DOHH2 (cell line): ENCODE measurements around the gene APOO.

Source experiments
- H3F3A ChIP-seq: fragments of 200-600 bp; sonication (generic), shearing (Covaris generic); 2 replicates; pipeline ENCODE4 v1.6.0; 2016; ENCODE audit warnings: antibody characterized with exemption, mild to moderate bottlenecking; ENCODE audit not compliant: control insufficient read depth, insufficient read depth
- H3K27ac ChIP-seq: fragments of 200-600 bp; sonication (generic); 2 replicates; pipeline ENCODE4 v1.5.1; 2014; ENCODE audit warnings: low read depth, mild to moderate bottlenecking, low read length, moderate library complexity
- H3K27me3 ChIP-seq: fragments of 200-600 bp; sonication (generic); 2 replicates; pipeline ENCODE4 v1.6.1; 2014; ENCODE audit warnings: mild to moderate bottlenecking, low read length, mixed read lengths; ENCODE audit not compliant: control insufficient read depth
- H3K36me3 ChIP-seq: fragments of 200-600 bp; sonication (generic); 2 replicates; pipeline ENCODE4 v1.6.1; 2014; ENCODE audit warnings: mild to moderate bottlenecking, low read length, moderate library complexity, mixed read lengths; ENCODE audit not compliant: control insufficient read depth
- H3K4me1 ChIP-seq: fragments of 200-600 bp; sonication (generic); 2 replicates; pipeline ENCODE4 v1.6.1; 2014; ENCODE audit warnings: mild to moderate bottlenecking, low read length, mixed read lengths; ENCODE audit not compliant: control insufficient read depth
- H3K4me2 ChIP-seq: fragments of 200-600 bp; sonication (generic); 2 replicates; pipeline ENCODE4 v1.6.0; 2014; ENCODE audit warnings: mild to moderate bottlenecking, low read length, moderate library complexity
- H3K4me3 ChIP-seq: fragments of 200-600 bp; sonication (generic); 2 replicates; pipeline ENCODE4 v1.5.1; 2014; ENCODE audit warnings: mild to moderate bottlenecking, low read length, mixed read lengths
- H3K79me2 ChIP-seq: fragments of 200-600 bp; sonication (generic); 2 replicates; pipeline ENCODE4 v1.6.1; 2014; ENCODE audit warnings: mild to moderate bottlenecking, low read length, mixed read lengths; ENCODE audit not compliant: control insufficient read depth
- H3K9me2 ChIP-seq: fragments of 200-600 bp; sonication (generic); replicated peaks from 2 replicates; pipeline ENCODE4 v1.6.1; 2014; ENCODE audit warnings: mild to moderate bottlenecking, low read length, mixed read lengths; ENCODE audit not compliant: control insufficient read depth
- H3K9me3 ChIP-seq: fragments of 200-600 bp; sonication (generic); 2 replicates; pipeline ENCODE4 v1.6.1; 2014; ENCODE audit warnings: antibody characterized with exemption, low read length, mixed read lengths; ENCODE audit not compliant: control insufficient read depth, insufficient read depth
- H4K20me1 ChIP-seq: fragments of 200-600 bp; sonication (generic); 2 replicates; pipeline ENCODE4 v1.6.0; 2014; ENCODE audit warnings: low read depth, mild to moderate bottlenecking, antibody characterized with exemption, low read length, moderate library complexity; ENCODE audit not compliant: control insufficient read depth, insufficient read depth
- CTCF ChIP-seq: fragments of 200-600 bp; sonication (generic); IDR thresholded peaks from one replicate; pipeline ENCODE4 v1.5.1; 2014; ENCODE audit warnings: antibody characterized with exemption, mild to moderate bottlenecking, low read depth, low read length; ENCODE audit not compliant: poor library complexity, severe bottlenecking
- EZH2phosphoT487 ChIP-seq: fragments of 200-600 bp; sonication (generic); IDR thresholded peaks from 2 replicates; pipeline ENCODE4 v1.6.1; 2017; ENCODE audit warnings: borderline replicate concordance, mild to moderate bottlenecking, antibody characterized with exemption, low read length, moderate library complexity, mixed read lengths

Gene APOO

GRCh38 chrX:23838953-23839352 is 68.8 kb downstream of the APOO start:
- Histone ChIP-seq H4K20me1 (no peaks in the 10 kb centered on the region), H3F3A (no peaks in the 10 kb centered on the region), H3K9me2 (no peaks in the 10 kb centered on the region), H3K4me1 (peaks cover 7% of the 10 kb centered on the region), H3K4me2 (peak overlapping the region; percentile 41; the same call in 1 of the 2 replicates), H3K27ac (no peak overlapping the region), H3K79me2 (no peaks in the 10 kb centered on the region), H3K9me3 (no peaks in the 10 kb centered on the region), H3K27me3 (no peaks in the 10 kb centered on the region), H3K4me3 (no peak overlapping the region), H3K36me3 (no peaks in the 10 kb centered on the region)
- no peak for TF ChIP-seq EZH2phosphoT487
- TF ChIP-seq CTCF, result no peak

- H3K27me3 ChIP-seq, result no peaks in the 10 kb centered on the region
- no peaks in the 10 kb centered on the region for H3K9me2 ChIP-seq
- H3K36me3 ChIP-seq, result no peaks in the 10 kb centered on the region
- no peak for TF ChIP-seq EZH2phosphoT487
- no peak for TF ChIP-seq CTCF
- no peaks in the 10 kb centered on the region for H3K4me1 ChIP-seq
- no peak overlapping the region for H3K4me2 ChIP-seq
- no peaks in the 10 kb centered on the region for H3K9me3 ChIP-seq
- H3F3A ChIP-seq, result no peaks in the 10 kb centered on the region
- H4K20me1 ChIP-seq, result no peaks in the 10 kb centered on the region
- H3K79me2 ChIP-seq, result no peaks in the 10 kb centered on the region
- H3K4me3 ChIP-seq, result no peak overlapping the region
- no peak overlapping the region for H3K27ac ChIP-seq
Measured at GRCh38 chrX:23832721-23833120, 75.0 kb downstream of the APOO start.

GRCh38 chrX:23828881-23829280 is 78.9 kb downstream of the APOO start:
- H4K20me1 ChIP-seq, result no peaks in the 10 kb centered on the region
- no peak overlapping the region for H3K27ac ChIP-seq
- no peak overlapping the region for H3K4me2 ChIP-seq
- H3K4me1 ChIP-seq, result no peaks in the 10 kb centered on the region
- H3K36me3 ChIP-seq, result no peaks in the 10 kb centered on the region
- no peaks in the 10 kb centered on the region for H3K9me3 ChIP-seq
- no peaks in the 10 kb centered on the region for H3K27me3 ChIP-seq
- no peaks in the 10 kb centered on the region for H3K9me2 ChIP-seq
- H3K4me3 ChIP-seq, result no peak overlapping the region
- no peaks in the 10 kb centered on the region for H3K79me2 ChIP-seq
- TF ChIP-seq EZH2phosphoT487 (no peak), CTCF (no peak)
- H3F3A ChIP-seq, result no peaks in the 10 kb centered on the region

- H3K27ac ChIP-seq, result no peak overlapping the region
- H3K4me1 ChIP-seq, result no peaks in the 10 kb centered on the region
- no peaks in the 10 kb centered on the region for H3K9me3 ChIP-seq
- no peak overlapping the region for H3K4me3 ChIP-seq
- H3K79me2 ChIP-seq, result no peaks in the 10 kb centered on the region
- no peak overlapping the region for H3K4me2 ChIP-seq
- H3K36me3 ChIP-seq, result no peaks in the 10 kb centered on the region
- H3F3A ChIP-seq, result no peaks in the 10 kb centered on the region
- H3K27me3 ChIP-seq, result no peaks in the 10 kb centered on the region
- no peaks in the 10 kb centered on the region for H4K20me1 ChIP-seq
- TF ChIP-seq CTCF, result no peak
- no peak for TF ChIP-seq EZH2phosphoT487
- H3K9me2 ChIP-seq, result no peaks in the 10 kb centered on the region
Measured at GRCh38 chrX:23826653-23827052, 81.1 kb downstream of the APOO start.
